A673 (cell line): ENCODE data around the gene TNFAIP1.

Source experiments
- CTCF ChIP-seq: fragments of 300-800, 200-600 bp; sonication (generic); conservative IDR thresholded peaks from 2 replicates; pipeline ENCODE4 v1.5.1; 2017; ENCODE audit warnings: low read depth, mild to moderate bottlenecking, antibody characterized with exemption, low read length, moderate library complexity, mixed read lengths
- EZH2 ChIP-seq: fragments of 200-600 bp; sonication (generic); IDR thresholded peaks from 2 replicates; pipeline ENCODE4 v1.6.1; 2017; ENCODE audit warnings: borderline replicate concordance, low read depth, mild to moderate bottlenecking, mixed read lengths, antibody characterized with exemption, low read length; ENCODE audit not compliant: poor library complexity, severe bottlenecking

- TF ChIP-seq CTCF (no peak), EZH2 (no peak)
Measured at GRCh38 chr17:28386391-28386790, 50.8 kb downstream of the TNFAIP1 start.
